GM19467 (cell line): Measurements from ENCODE around the gene TYW1.
"Not testable (repeated sequence)": the region's sequence is repeated elsewhere in the genome, so short reads cannot be mapped to it uniquely, and the experiment has no call there.

Experiments used
- ATAC-seq: cut with Tn5 transposase; IDR thresholded peaks from one replicate; pipeline ENCODE4 v1.9.1; 2021; ENCODE audit warnings: mild to moderate bottlenecking, moderate library complexity; ENCODE audit not compliant: unreplicated experiment

Gene TYW1

DNA sequence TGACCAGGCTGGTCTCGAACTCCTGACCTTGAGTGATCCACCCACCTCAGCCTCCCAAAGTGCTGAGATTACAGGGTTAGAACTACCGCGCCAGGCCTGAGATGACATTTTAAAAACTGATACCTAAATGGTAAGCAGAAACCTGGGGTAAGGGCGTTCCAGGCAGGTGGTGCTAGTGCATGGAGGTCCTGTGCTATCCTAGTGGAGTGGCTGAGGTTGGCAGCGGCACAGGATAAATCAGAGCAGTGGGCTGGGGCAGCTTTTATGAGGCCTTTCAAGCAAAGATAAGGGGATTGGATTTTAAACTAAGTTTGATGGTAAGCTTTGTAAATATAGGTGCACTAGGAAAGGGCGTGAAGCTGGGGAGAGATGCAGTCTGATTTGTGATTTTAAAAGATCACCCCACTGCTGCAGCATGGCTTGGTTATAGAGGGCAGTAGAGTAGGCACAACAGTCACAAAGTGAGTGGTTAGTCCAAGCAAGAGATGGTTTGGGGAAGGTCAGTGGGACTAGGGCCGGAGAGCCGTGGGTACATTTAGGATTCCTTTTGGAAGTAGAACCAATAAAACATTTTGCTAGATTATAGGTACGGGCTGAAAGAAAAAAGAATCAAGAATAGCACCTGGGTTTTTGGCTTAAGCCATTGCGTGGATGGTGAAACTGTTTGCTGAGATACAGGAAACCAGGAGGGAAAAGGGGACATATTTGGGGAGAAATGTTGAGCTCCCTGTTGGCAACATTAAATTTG lies 188.5 kb downstream of the TYW1 start:
- ATAC-seq: not testable (repeated sequence)

DNA sequence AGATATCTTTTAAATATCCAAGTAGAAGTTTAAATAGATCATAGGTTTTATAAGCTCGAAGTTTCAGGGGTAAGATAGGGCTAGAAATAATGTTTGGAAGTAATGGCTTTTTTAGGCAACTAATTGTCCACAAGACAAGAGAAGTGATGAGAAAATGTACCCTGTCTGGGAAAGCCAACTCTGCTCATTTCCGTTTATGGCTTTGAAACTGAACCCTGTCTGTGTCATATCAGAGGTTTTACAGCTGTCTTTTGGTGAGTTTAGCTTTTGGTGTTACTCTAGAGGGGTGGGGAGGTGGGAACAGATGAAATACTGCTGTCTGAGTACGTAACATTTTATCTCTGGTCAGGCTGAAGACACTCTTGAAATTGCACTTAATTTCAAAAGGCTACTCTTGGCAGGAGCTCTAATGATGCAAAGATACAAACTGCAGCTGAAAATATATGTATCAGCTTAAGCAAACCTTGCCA lies 189.1 kb downstream of the TYW1 start:
- not testable (repeated sequence) for ATAC-seq

DNA sequence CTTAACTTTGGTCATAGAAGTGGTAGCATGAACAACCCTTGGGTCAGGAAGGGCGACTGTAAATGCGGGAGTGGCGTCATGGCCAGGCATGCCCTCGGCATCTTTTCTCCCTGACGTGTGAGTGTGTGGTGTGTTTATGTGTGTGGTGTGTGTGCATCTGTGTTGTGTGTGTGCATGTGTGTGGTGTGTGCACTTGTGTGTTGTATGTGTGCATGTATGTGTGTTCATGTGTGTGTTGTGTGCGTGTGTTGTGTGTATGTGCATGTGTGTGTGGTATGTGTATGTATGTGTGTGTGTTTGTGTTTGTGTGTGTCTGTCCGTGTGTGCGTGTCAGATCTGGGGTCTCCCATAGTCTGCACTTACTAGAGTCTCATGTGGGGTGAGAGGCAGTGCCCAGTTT lies 192.5 kb downstream of the TYW1 start:
- ATAC-seq: not testable (repeated sequence)

DNA sequence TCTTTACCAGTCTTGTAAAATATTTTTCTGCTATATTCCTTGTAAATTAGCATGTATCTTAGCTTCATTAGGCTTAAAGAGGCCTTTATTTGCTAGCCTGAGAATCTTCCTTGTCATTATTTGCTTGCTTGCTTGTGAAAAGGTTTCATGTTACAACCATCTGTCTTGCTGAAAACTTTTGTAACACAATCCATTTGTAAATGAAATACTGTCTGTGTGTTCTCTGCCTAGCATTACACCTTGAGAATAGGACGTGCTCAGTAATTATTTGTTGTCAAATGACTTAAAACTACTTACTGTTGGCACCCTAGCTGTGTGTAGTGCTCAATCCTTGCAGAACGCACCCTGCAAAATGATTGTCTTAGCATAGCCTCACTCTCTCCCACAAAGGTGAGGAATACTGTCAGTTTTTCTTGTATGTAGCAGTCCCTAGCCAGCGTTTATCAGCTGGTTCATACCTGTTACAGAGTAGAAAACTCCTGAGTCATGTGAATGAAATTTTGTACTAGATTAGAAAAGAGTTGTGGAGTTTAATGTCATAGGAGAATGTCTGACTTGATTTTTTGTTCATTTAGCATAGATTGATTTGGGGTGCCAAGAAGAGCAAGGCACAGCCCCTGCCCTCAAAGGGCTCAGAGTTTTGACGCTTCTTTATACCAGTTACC lies 193.3 kb downstream of the TYW1 start:
- ATAC-seq: not testable (repeated sequence)

DNA sequence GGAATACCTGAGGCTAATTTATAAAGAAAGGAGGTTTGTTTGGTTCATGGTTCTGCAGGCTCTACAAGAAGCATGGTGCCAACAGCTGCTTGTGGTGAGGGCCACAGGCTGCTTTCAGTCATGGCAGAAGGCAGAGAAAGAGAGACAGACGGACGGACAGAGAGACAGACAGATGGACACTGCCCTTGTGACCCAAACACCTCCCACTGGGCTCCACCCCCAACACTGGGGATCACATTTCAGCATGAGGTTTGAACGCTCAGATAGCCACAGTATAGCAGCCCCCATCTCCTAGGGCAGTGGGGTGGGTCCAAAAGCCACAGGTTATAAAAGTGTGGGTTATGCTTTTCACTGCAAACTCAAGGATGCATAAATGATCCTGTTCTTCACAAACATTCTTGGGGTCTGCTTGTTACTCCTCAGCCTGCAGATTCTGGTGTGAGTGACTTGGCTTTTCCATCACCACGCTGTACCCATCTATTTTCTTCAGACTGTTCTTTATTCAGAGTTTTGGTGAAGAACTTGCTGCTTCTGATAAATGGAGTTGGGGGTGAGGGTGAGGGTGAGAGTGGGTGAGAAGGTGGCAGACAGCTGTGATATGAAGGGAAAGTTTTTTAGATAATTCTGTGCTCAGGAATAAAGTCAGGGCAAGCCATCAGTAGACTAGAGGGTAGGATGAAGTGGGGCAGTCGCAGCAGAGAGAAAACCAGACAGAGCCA lies 194.5 kb downstream of the TYW1 start:
- not testable (repeated sequence) for ATAC-seq

DNA sequence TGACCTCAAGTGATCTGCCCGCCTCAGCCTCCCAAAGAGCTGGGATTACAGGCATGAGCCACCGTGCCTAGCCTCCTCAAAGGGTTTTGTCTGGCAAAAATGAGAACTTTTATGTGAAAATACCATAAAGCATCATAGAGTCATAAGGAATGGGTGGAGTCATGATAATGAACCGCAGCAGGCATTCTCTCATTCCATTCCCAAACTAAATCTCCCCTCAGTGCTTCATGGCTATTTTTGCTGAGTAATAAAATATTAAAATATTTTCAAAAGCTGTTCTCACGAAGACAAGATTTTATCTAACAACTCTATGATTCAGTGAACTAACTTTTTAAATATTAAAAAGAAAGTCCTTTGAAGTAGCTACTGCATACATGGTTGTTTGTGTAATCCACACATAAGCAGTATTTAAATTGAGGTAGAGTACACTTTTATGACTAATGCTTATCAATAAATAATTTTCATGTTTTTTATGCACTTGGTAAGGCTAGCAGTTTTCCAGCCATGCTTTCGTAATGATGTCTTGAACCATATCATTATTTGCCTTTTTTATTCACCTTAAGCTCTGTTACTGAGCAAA lies 195.6 kb downstream of the TYW1 start:
- ATAC-seq: not testable (repeated sequence)

DNA sequence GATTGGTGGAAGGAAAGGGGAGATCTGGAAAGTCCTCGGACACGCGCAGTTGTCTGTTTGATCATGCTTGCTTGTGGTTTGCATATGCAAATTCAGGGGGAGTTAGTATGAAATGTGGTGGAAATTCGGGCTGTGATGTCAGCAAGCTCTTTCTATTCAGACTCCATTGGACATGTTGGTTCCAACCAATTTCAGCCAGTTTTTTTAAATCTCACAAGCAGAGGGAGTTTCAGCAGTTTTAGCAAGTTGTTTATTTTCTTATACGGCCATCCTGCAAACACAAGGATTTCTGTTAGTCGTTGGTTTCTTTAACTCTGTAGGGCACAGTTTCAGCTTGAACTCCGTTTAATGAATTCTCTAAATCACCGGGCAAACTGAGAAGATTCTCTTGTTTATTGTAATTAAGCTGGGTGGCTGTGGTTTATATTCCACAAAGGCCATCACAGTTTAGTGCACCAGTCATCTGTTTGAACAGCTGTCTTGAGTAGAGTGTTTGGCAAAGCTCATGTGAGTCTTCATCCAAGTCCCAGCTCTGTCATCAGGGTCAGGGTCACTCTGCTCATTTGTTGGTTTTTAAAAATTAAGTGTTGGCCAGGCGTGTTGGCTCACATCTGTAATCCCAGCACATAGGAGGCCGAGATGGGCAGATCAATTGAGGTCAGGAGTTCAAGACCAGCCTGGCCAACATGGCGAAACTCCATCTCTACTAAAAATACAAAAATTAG lies 196.4 kb downstream of the TYW1 start:
- not testable (repeated sequence) for ATAC-seq

DNA sequence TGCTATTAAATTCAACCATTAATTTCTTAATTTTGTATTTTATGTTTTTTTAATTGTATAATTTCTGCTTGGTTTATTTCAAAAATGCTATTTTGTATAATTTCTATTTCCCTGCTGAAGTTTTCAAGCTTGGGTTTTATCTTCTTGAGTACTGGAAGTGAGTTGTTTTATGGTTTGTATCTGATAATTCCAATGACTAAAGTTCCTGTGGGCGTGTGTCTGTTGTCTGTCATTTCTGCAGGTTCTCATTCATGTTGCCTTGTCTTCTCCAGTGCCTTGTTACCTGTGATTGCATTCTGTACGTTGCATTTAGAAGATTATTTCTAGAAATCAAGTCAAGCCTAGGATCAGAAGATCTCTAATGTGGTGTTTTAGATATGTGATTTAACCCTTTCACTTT lies 199.5 kb downstream of the TYW1 start:
- ATAC-seq: not testable (repeated sequence)

DNA sequence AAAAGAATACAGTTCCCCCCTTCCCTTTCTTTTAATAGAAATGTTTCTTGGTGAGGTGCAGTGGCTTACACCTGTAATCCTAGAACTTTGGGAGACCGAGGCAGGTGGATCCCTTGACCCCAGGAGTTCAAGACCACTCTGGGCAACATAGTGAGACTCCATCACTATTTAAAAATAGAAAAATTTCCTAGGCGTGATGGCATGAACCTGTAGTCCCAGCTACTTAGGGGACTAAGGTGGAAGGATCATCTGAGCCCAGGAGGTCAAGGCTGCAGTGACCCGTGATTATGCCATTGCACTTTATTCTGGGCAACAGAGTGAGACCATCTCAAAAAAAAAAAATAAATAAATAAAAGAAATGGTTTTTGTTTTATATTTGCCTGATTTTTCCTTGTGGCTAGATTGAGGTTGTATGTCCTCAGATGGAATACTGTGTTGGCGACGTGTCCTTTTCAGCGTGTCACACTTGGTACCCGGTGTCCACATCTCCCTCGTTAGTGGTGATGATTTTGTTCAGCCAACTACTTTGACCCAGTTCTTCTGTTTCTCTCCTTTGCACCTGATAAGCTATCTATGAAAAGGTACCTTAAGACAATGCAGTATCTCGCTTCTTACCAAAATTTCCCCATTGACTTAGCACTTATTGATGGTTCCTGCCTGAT lies 202.4 kb downstream of the TYW1 start:
- ATAC-seq: not testable (repeated sequence)

DNA sequence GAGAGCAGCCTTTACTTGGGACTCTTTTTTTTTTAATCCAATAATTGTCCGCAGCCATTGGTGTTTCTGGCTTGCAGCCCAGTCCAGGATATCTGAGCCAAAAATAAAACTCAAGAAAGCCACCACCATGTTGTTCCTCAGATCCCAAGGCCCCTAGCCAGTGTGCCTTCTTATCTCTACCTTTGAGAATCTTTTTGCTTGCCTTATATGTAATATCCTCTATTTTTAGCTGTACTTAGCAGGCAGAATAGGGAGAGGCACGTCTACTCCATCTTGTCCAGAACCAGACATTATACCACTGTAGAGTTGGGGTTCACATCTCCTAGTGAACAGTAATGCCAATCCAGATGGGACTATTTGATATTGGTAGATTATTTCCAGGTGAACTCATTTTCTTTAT lies 209.1 kb downstream of the TYW1 start:
- not testable (repeated sequence) for ATAC-seq

DNA sequence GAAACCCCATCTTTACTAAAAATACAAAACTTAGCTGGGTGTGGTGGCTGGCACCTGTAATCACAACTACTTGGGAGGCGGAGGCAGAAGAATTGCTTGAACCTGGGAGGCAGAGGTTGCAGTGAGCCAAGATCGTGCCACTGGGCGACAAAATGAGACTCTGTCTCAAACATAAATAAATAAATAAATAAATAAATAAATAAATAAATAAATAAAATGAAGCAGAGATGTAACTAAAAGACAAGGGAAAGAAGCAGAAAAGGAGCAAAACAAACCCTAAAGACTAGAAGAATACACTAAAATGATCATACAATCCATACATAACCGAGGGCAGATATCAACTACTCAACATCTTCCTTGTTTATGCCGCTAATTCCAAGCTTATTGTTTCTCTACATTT lies 209.8 kb downstream of the TYW1 start:
- no peak for ATAC-seq

DNA sequence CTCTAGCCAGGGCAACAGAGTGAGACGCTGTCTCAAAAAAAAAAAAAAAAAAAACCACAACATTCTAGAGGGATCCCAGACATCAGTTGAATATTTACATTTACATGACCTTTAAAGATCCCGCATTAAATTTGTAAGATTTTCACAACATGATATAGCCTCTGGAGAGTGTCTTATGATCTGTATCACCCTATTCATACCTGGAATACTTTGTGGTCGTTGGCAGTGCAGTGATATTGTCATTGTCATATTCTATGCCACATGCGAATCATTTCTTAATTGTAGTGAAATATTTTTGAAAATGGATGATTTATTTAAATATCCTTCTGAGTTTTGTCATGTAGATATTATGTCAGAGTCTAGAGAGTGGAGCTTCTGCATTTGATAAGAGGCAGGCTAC lies 212.0 kb downstream of the TYW1 start:
- not testable (repeated sequence) for ATAC-seq

DNA sequence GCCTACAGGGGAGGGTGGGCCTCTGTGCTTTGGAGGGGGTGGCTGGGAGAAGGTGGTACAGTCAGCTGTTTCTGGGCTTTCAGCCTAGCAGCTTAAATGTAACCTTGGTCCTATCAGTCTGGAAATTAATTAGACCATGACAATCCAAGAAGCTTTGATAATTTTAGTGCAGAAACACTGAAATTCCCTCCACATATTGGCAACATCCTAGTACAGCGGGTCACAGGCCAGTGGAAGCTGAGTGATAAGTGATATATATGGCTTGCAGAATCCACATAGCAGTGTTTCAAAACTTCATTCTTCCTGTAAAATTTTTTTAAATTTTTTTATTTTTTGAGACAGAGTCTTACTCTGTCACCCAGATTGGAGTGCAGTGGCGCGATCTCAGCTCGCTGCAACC lies 212.6 kb downstream of the TYW1 start:
- no peak for ATAC-seq

DNA sequence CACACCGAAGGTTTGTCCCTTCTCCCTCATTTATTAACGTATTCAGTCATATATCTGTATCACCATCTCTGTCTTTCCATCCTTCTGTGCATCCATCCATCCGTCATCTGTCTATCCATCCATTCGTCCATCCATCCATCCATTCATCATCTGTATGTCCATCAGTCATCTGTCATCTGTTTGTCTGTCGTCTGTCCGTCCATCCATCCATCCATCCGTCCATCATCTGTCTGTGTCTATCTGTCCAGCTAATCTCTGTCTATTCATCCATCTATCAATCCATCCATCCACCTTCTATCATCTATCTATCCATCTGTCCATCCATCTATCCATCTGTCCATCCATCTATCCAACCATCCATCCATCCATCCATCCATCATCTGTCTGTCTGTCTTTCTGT lies 213.9 kb downstream of the TYW1 start:
- no peak for ATAC-seq

DNA sequence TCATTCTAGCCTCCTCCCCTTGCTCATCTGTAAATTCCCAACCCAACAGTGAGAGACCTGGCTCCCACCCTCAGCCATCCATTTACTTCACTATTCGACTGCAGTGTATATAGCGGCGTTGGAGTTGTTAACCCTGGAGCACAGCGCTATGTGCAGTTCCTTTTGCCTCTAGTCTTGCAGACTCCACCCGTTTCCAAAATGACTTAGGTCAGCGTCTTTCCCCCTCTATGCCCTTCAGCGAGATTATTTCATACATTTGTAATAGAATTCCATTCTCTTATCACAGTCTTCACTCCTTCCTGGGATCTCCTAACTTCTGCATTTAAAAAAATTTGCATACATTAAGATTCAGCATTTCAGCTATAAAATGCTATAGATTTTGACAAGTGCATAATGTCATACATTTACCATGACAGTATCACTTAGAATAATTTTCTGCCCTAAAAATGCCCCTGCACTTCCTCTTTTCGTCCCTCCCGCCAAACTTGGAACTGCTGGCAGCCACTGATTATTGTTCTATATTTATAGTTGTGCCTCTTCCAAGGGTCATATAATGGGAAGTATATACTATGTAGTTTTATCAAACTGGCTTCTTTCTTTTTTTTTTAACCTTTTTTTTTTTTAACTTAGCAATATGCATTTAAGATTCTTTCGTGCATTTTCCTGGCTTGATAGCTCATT lies 215.2 kb downstream of the TYW1 start:
- ATAC-seq: not testable (repeated sequence)

DNA sequence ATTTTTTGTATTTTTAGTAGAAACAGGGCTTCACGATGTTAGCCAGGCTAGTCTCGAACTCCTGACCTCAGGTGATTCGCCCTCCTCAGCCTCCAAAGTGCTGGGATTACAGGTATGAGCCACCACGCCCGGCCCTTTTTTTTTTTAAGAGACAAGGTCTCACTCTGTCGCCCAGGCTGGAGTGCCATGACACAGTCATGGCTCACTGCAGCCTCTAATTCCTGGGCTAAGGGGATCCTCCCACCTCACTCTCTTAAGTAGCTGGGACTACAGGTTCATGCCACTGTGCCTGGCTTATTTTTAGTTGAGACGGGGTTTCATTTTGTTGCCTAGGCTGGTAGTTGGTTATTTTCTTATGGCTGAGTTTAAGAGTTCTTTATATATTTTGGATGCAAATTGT lies 216.4 kb downstream of the TYW1 start:
- ATAC-seq: not testable (repeated sequence)

DNA sequence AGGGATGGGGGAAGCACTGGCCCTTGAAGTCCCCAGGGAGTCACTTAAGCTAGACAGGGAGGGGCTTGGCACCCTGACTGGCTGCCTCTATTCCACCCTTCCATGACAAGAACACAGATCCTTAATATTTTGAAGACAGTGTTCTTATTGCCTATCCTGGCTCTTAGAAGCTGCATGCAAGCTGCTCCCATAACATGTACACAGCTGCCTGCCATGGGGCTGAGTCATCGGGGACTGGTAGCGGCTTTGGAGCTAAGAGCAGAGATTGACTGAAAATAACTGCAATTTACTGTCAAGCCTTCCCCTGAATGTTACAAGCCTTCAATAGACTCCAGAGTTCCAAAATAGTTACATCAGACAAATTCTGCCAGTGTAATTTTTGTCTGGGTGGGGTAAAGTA lies 226.9 kb downstream of the TYW1 start:
- ATAC-seq: not testable (repeated sequence)

DNA sequence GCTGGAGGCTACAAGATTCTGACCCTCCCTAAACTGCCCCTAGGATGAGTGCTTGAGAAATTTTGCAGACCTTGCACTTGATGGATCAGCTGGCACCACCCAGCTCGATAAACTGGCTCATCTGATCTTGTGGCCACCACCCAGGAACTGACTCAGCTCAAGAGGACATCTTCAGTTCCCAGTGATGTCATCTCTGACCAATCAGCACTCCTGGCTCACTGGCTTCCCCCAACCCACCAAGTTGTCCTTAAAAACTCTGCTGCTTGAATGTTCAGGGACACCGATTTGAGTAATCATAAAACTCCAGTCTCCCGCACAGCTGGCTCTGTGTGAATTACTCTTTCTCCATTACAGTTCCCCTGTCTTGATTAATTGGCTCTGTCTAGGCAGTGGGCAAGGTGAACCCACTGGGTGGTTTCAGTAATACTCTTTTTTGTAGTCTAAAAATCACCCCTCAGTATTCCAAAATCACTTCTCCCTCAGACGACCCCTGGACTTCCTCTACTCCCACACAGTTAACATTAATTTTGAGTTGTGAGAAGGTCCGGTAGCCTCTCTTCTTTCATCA lies 229.8 kb downstream of the TYW1 start:
- ATAC-seq: not testable (repeated sequence)

DNA sequence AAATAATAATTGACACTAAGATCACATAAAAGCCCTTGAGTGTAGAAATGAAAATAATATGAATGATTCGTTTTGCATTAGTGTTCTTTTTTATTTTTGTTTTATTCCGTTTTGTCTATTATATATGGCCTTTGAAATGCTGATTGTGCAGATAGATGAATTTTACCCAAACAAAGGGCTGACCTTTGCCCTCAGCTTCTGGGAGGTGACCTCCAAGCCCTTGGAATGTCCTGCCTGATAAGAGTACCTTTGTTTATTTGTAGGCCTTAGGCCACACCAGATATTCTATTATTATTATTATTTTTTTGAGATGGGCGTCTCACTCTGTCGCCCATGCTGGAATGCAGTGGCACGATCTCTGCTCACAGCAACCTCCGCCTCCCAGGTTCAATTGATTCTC lies 230.3 kb downstream of the TYW1 start:
- not testable (repeated sequence) for ATAC-seq
